ENCODE data around the gene TTF1. TPM values are rescaled to one million over a fixed set of nuclear protein-coding genes. Genes with fewer than 3 reads are reported as not detected.

The TTF1 gene
- total and polyA plus RNA-seq, 2 of the 13 experiments (the other 11 are each of a cell fraction or from before 2014, with no cell fraction given): 3.4 to 9.8 TPM

- TF ChIP-seq ZNF816 (CRISPR knock-in tag; IDR thresholded peaks at IDR 0.05; ENCODE audit: borderline replicate concordance) (0 out of 2 replicates have a peak, but pooled peaks have one; percentile 8), PRPF4 (IDR thresholded peaks at IDR 0.05; ENCODE audit: low read depth, low read length, poor library complexity, severe bottlenecking) (no peak), ZNF44 (CRISPR knock-in tag; IDR thresholded peaks at IDR 0.05) (no peak), REL (CRISPR knock-in tag; conservative IDR thresholded peaks at IDR 0.05) (0 out of 2 replicates have a peak, but pooled peaks have one; percentile 25), HNF1A (IDR thresholded peaks at IDR 0.05; ENCODE audit: low read depth) (no peak), HNF1A (CRISPR knock-in tag; IDR thresholded peaks at IDR 0.05; ENCODE audit: borderline replicate concordance) (peak; percentile 26; the same call in 1 of the 2 replicates), SRSF1 (optimal IDR thresholded peaks at IDR 0.05; ENCODE audit: low read depth, low read length) (peak; percentile 71), SALL1 (CRISPR knock-in tag; IDR thresholded peaks at IDR 0.05) (peak; percentile 42; the same call in 1 of the 2 replicates), CREB3 (CRISPR knock-in tag; IDR thresholded peaks at IDR 0.05) (peak; percentile 29; the same call in 1 of the 2 replicates), ARNT2 (CRISPR knock-in tag; IDR thresholded peaks at IDR 0.05; ENCODE audit: low read depth) (0 out of 2 replicates have a peak, but pooled peaks have one; percentile 23), ZNF687 (CRISPR knock-in tag; IDR thresholded peaks at IDR 0.05) (peak; percentile 84), ZNF496 (CRISPR knock-in tag; IDR thresholded peaks at IDR 0.05; ENCODE audit: insufficient replicate concordance) (no peak), SATB2 (CRISPR knock-in tag; IDR thresholded peaks at IDR 0.05) (0 out of 2 replicates have a peak, but pooled peaks have one; percentile 25), RCOR2 (CRISPR knock-in tag; IDR thresholded peaks at IDR 0.05) (no peak), CBFB (CRISPR knock-in tag; IDR thresholded peaks at IDR 0.05) (peak; percentile 62; the same call in 1 of the 2 replicates), IRF9 (CRISPR knock-in tag; IDR thresholded peaks at IDR 0.05; ENCODE audit: borderline replicate concordance) (peak; percentile 60; the same call in 1 of the 2 replicates), ETV5 (CRISPR knock-in tag; IDR thresholded peaks at IDR 0.05; ENCODE audit: borderline replicate concordance) (peak; percentile 73), MTF2 (CRISPR knock-in tag; IDR thresholded peaks at IDR 0.05; ENCODE audit: borderline replicate concordance) (peak; percentile 90; the same call in 1 of the 2 replicates)
Measured at GRCh38 chr9:132354637-132355355, 51.8 kb downstream of the TTF1 start, which contains the start of gene SETX (continued).

Data from HepG2 (cell line).